WTC11 (cell line): ENCODE measurements around the gene PGAP2.

ENCODE experiments used
- AFF4 ChIP-seq: sonication (generic); formaldehyde crosslinking; IDR thresholded peaks from 2 replicates; pipeline ENCODE4 v1.8.1; 2023; ENCODE audit warnings: mild to moderate bottlenecking, missing genetic modification reagents, borderline replicate concordance
- ATF2 ChIP-seq: sonication (generic); formaldehyde crosslinking; IDR thresholded peaks from 2 replicates; pipeline ENCODE4 v1.8.1; 2022; ENCODE audit warnings: low read depth, missing genetic modification reagents, borderline replicate concordance
- CREB1 ChIP-seq: sonication (generic); formaldehyde crosslinking; IDR thresholded peaks from 2 replicates; pipeline ENCODE4 v1.8.0; 2023; ENCODE audit warnings: mild to moderate bottlenecking, missing genetic modification reagents
- CTCF ChIP-seq: fragments of 200-600 bp; IDR thresholded peaks from 2 replicates; pipeline ENCODE4 v1.8.0; 2022; ENCODE audit warnings: antibody characterized with exemption
- IRF1 ChIP-seq: sonication (generic); formaldehyde crosslinking; IDR thresholded peaks from 2 replicates; pipeline ENCODE4 v1.8.0; 2023; ENCODE audit warnings: missing genetic modification reagents
- MYBL2 ChIP-seq: sonication (generic); formaldehyde crosslinking; IDR thresholded peaks from 2 replicates; pipeline ENCODE4 v1.8.1; 2023; ENCODE audit warnings: mild to moderate bottlenecking, moderate library complexity, missing genetic modification reagents
- NR2C2 ChIP-seq: sonication (generic); formaldehyde crosslinking; IDR thresholded peaks from 2 replicates; pipeline ENCODE4 v1.8.0; 2022; ENCODE audit warnings: mild to moderate bottlenecking, missing genetic modification reagents
- USF1 ChIP-seq: sonication (generic); formaldehyde crosslinking; IDR thresholded peaks from 2 replicates; pipeline ENCODE4 v1.8.0; 2022; ENCODE audit warnings: mild to moderate bottlenecking, missing genetic modification reagents
- ZNF671 ChIP-seq: fragments of 250-450 bp; sonication (Bioruptor Pico); IDR thresholded peaks from 2 replicates; pipeline ENCODE4 v1.8.0; 2021; ENCODE audit warnings: mild to moderate bottlenecking
- TF ChIP-seq, protein P1 (sequence below): sonication (generic); formaldehyde crosslinking; conservative IDR thresholded peaks from 2 replicates; pipeline ENCODE4 v1.8.1; 2022; ENCODE audit warnings: mild to moderate bottlenecking, missing genetic modification reagents

DNA sequence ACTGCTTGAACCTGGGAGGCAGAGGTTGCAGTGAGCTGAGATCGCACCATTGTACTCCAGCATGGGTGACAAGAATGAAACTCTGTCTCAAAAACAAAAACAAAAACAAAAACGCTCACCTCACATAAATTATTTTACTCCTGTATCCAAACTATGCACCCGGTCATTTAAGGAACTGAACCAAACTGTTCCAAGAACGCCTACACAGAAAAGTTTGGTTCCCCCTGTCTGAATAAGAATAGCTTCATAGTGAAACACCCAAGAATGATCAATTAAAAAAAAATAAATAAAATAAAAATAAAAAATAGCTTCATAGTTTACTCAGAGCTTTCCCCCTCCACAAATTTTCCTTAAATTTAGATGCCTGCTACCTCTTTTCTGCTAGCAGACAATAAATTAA, 24.7 kb upstream of the PGAP2 start:
- TF ChIP-seq USF1 (CRISPR knock-in tag) (no peak), CTCF (no peak), NR2C2 (CRISPR knock-in tag) (no peak), CREB1 (CRISPR knock-in tag) (no peak), ATF2 (CRISPR knock-in tag) (no peak), AFF4 (CRISPR knock-in tag) (no peak), MYBL2 (CRISPR knock-in tag) (no peak), ZNF671 (no peak), IRF1 (CRISPR knock-in tag) (no peak)
- TF ChIP-seq, protein P1, sequence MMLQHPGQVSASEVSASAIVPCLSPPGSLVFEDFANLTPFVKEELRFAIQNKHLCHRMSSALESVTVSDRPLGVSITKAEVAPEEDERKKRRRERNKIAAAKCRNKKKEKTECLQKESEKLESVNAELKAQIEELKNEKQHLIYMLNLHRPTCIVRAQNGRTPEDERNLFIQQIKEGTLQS (CRISPR knock-in tag) = no peak
